Osteocyte (in vitro differentiated cells): ENCODE results near the gene C1QTNF3. TPM values are rescaled to one million over a fixed set of nuclear protein-coding genes. Genes with fewer than 3 reads are reported as not detected.
A peak's percentile ranks its signal among the peaks of the same experiment; 100 is the strongest.

ENCODE experiments used
- DNase-seq: peaks from one replicate; pipeline ENCODE4 v3.0.0; 2021; ENCODE audit warnings: mixed read lengths; ENCODE audit not compliant: unreplicated experiment; ENCODE audit errors: extremely low spot score
- H3K27ac Mint-ChIP-seq: one replicate; pipeline ENCODE4 v1.8.0; 2021; ENCODE audit warnings: mild to moderate bottlenecking, mixed read lengths; ENCODE audit not compliant: unreplicated experiment
- H3K27me3 Mint-ChIP-seq: one replicate; pipeline ENCODE4 v1.8.0; 2021; ENCODE audit warnings: mixed read lengths; ENCODE audit not compliant: unreplicated experiment
- H3K36me3 Mint-ChIP-seq: one replicate; pipeline ENCODE4 v1.8.0; 2021; ENCODE audit warnings: mixed read lengths; ENCODE audit not compliant: unreplicated experiment
- H3K4me1 Mint-ChIP-seq: one replicate; pipeline ENCODE4 v1.8.0; 2021; ENCODE audit warnings: mixed read lengths; ENCODE audit not compliant: unreplicated experiment
- H3K4me3 Mint-ChIP-seq: one replicate; pipeline ENCODE4 v1.8.0; 2021; ENCODE audit warnings: mild to moderate bottlenecking, moderate library complexity, mixed read lengths; ENCODE audit not compliant: unreplicated experiment
- H3K9me3 Mint-ChIP-seq: one replicate; pipeline ENCODE4 v1.8.0; 2021; ENCODE audit warnings: mixed read lengths; ENCODE audit not compliant: unreplicated experiment
- CTCF ChIP-seq: fragments of 200-600 bp; sonication (generic); IDR thresholded peaks from 2 replicates; pipeline ENCODE4 v1.5.0; 2021; ENCODE audit warnings: antibody characterized with exemption, mild to moderate bottlenecking, moderate library complexity
- total RNA-seq: library from RNA; stranded (reverse); gene quantifications from 2 replicates; pipeline ENCODE4 v1.2.1, GENCODE V29; 2021

The C1QTNF3 gene
- total RNA-seq, 1 donor from 2014 or later = 4.8 TPM

- Mint-ChIP-seq H3K27ac (no peak overlapping the region), H3K27me3 (peaks cover 11% of the 10 kb centered on the region), H3K4me3 (no peak overlapping the region), H3K36me3 (no peaks in the 10 kb centered on the region), H3K4me1 (peaks cover 4% of the 10 kb centered on the region), H3K9me3 (no peaks in the 10 kb centered on the region)
- no peak for TF ChIP-seq CTCF
- no peak for DNase-seq
Measured at GRCh38 chr5:33973271-33973670, 69.7 kb downstream of the C1QTNF3 start.

GRCh38 chr5:33969572-33970452, 73.2 kb downstream of the C1QTNF3 start:
- TF ChIP-seq CTCF = peak; percentile 86
- no peak overlapping the region for H3K4me3 Mint-ChIP-seq
- H3K27ac Mint-ChIP-seq = no peak overlapping the region
- no peaks in the 10 kb centered on the region for H3K9me3 Mint-ChIP-seq
- no peak for DNase-seq
- peaks cover 11% of the 10 kb centered on the region for H3K27me3 Mint-ChIP-seq
- peaks cover 2% of the 10 kb centered on the region for H3K4me1 Mint-ChIP-seq
- H3K36me3 Mint-ChIP-seq = no peaks in the 10 kb centered on the region

GRCh38 chr5:33968211-33969005, 74.6 kb downstream of the C1QTNF3 start:
- TF ChIP-seq CTCF = no peak
- H3K4me1 Mint-ChIP-seq = peaks cover 2% of the 10 kb centered on the region
- no peak overlapping the region for H3K27ac Mint-ChIP-seq
- peaks cover 9% of the 10 kb centered on the region for H3K27me3 Mint-ChIP-seq
- H3K9me3 Mint-ChIP-seq = no peaks in the 10 kb centered on the region
- H3K36me3 Mint-ChIP-seq = no peaks in the 10 kb centered on the region
- no peak overlapping the region for H3K4me3 Mint-ChIP-seq
- no peak for DNase-seq

Other genes starting within 250 kb of the C1QTNF3 start
- 13.9 and 15.5 TPM in 2 replicates for gene ADAMTS12, start 151.2 kb downstream of the C1QTNF3 start, total RNA-seq
- gene RXFP3, start 106.8 kb downstream of the C1QTNF3 start, total RNA-seq = not detected in 2 replicates
- gene SLC45A2, start 58.5 kb downstream of the C1QTNF3 start, total RNA-seq = not detected in 2 replicates
- 12.8 and 13.0 TPM in 2 replicates for gene AMACR, start 35.2 kb downstream of the C1QTNF3 start, total RNA-seq